ENCODE results near the gene C12orf75. TPM values are rescaled to one million over a fixed set of nuclear protein-coding genes. Genes with fewer than 3 reads are reported as not detected.

The C12orf75 gene
- total RNA-seq, 1 experiment from 2014 or later: 1.3 TPM

GRCh38 chr12:105289114-105289904, 41.2 kb upstream of the C12orf75 start:
- Histone ChIP-seq H3F3A (ENCODE audit: insufficient read depth, low read depth) (no peaks in the 10 kb centered on the region), H3K27me3 (ENCODE audit: insufficient read depth, low read depth) (peaks cover 35% of the 10 kb centered on the region), H3K27ac (no peak overlapping the region), H3K4me1 (replicated peaks; ENCODE audit: insufficient read depth) (no peaks in the 10 kb centered on the region), H4K20me1 (ENCODE audit: insufficient read depth) (no peaks in the 10 kb centered on the region), H3K4me3 (no peak overlapping the region), H3K4me2 (no peak overlapping the region), H3K9me2 (ENCODE audit: insufficient read depth) (no peaks in the 10 kb centered on the region), H2AFZ (no peak overlapping the region), H3K9me3 (ENCODE audit: insufficient read depth, low read depth) (no peaks in the 10 kb centered on the region), H3K79me2 (ENCODE audit: low read depth) (no peaks in the 10 kb centered on the region), H3K36me3 (ENCODE audit: low read depth) (no peaks in the 10 kb centered on the region)
- TF ChIP-seq EZH2 (IDR thresholded peaks at IDR 0.05; ENCODE audit: low read depth) (no peak), CTCF (conservative IDR thresholded peaks at IDR 0.05) (no peak)
- BruUV-seq (replicated peaks): no TSS peak
- ChIA-PET CTCF (no interaction called here), POLR2A (ENCODE audit: unreplicated experiment) (no interaction called here)
- intact Hi-C loops (cut with micrococcal nuclease; ENCODE audit: unreplicated experiment): no loop called here
- DNase-seq: no peak

- CTCF ChIA-PET: no interaction called here
These were observed 39.0 kb upstream of the C12orf75 start for GRCh38 chr12:105291531-105291930.

GRCh38 chr12:105292705-105293104, 37.8 kb upstream of the C12orf75 start:
- Histone ChIP-seq H4K20me1 (ENCODE audit: insufficient read depth) (no peaks in the 10 kb centered on the region), H3K79me2 (ENCODE audit: low read depth) (no peaks in the 10 kb centered on the region), H3F3A (ENCODE audit: insufficient read depth, low read depth) (no peaks in the 10 kb centered on the region), H3K36me3 (ENCODE audit: low read depth) (no peaks in the 10 kb centered on the region), H3K9me2 (ENCODE audit: insufficient read depth) (no peaks in the 10 kb centered on the region), H3K4me2 (no peak overlapping the region), H2AFZ (no peak overlapping the region), H3K4me3 (no peak overlapping the region), H3K4me1 (replicated peaks; ENCODE audit: insufficient read depth) (no peaks in the 10 kb centered on the region), H3K27ac (no peak overlapping the region), H3K9me3 (ENCODE audit: insufficient read depth, low read depth) (no peaks in the 10 kb centered on the region), H3K27me3 (ENCODE audit: insufficient read depth, low read depth) (peaks cover 25% of the 10 kb centered on the region)
- intact Hi-C loops (cut with micrococcal nuclease; ENCODE audit: unreplicated experiment): no loop called here
- POLR2A ChIA-PET (ENCODE audit: unreplicated experiment): no interaction called here
- TF ChIP-seq EZH2 (IDR thresholded peaks at IDR 0.05; ENCODE audit: low read depth): no peak
- no peak for TF ChIP-seq CTCF (conservative IDR thresholded peaks at IDR 0.05)
- no peak for DNase-seq
- CTCF ChIA-PET: no interaction called here
- no TSS peak for BruUV-seq (replicated peaks)

More at GRCh38 chr12:105291531-105291930, 39.0 kb upstream of the C12orf75 start:
- POLR2A ChIA-PET (ENCODE audit: unreplicated experiment): interaction anchor here (0.6 kb wide), 1 partner anchor 639 kb away, joined by 3 read pairs; no protein-coding TSS in a partner anchor
- H3K79me2 ChIP-seq (ENCODE audit: low read depth): no peaks in the 10 kb centered on the region
- H3K9me2 ChIP-seq (ENCODE audit: insufficient read depth): no peaks in the 10 kb centered on the region
- H3K4me3 ChIP-seq: no peak overlapping the region
- intact Hi-C loops (cut with micrococcal nuclease; ENCODE audit: unreplicated experiment): no loop called here
- H3K4me2 ChIP-seq: no peak overlapping the region
- H3K27ac ChIP-seq: no peak overlapping the region
- H3F3A ChIP-seq (ENCODE audit: insufficient read depth, low read depth): no peaks in the 10 kb centered on the region
- DNase-seq: no peak
- no peaks in the 10 kb centered on the region for H3K36me3 ChIP-seq (ENCODE audit: low read depth)
- TF ChIP-seq CTCF (conservative IDR thresholded peaks at IDR 0.05): no peak
- no peak for TF ChIP-seq EZH2 (IDR thresholded peaks at IDR 0.05; ENCODE audit: low read depth)
- H2AFZ ChIP-seq: no peak overlapping the region
- H3K27me3 ChIP-seq (ENCODE audit: insufficient read depth, low read depth): peaks cover 25% of the 10 kb centered on the region
- BruUV-seq (replicated peaks): no TSS peak
- H4K20me1 ChIP-seq (ENCODE audit: insufficient read depth): no peaks in the 10 kb centered on the region
- H3K9me3 ChIP-seq (ENCODE audit: insufficient read depth, low read depth): no peaks in the 10 kb centered on the region
- no peaks in the 10 kb centered on the region for H3K4me1 ChIP-seq (replicated peaks; ENCODE audit: insufficient read depth)
